ENCODE data around the gene GPR3. TPM values are rescaled to one million over a fixed set of nuclear protein-coding genes. Genes with fewer than 3 reads are reported as not detected.

GPR3 gene
- total and polyA plus RNA-seq, 4 donors: 0.51 to 1.8 (median 0.94) TPM

DNA sequence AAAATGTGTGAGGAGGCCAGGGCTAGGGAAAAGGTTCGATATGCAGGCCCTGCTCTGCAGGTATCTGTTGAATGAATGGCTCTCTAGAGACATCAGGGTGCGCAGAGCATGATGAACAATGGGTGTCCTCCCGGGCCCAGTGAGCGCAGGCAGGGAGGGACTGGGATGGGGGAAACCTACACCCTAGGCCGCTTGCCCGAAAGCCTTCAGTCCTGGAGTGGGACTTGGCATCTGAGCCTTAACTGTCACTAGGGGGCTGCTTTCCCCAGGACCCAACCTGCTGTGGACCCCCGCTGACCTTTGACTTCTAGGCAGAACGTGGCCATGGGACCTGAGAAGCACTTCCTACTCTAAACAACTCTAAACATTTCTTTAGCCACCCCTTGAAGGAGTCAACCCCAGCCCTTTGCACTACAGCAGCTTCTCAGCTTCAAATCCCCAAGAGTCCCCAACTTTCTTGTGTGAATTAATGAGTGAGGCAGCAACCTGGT is 25.2 kb upstream of the GPR3 start:
- Histone ChIP-seq H3K4me3 (no peak overlapping the region), H3K4me1 (ENCODE audit: control insufficient read depth in 5 of 5, insufficient read depth in 5 of 5, low read length in 5 of 5) (peaks cover 0 to 17% (median 10%) of the 10 kb centered on the region in 5 donors), H3K27ac (ENCODE audit: low read depth in 1 of 2, low read length in 1 of 2) (peak overlapping the region; percentile 63 to 92), H3K9me3 (ENCODE audit: control insufficient read depth in 4 of 4, insufficient read depth in 3 of 4, low read length in 3 of 4) (no peaks in the 10 kb centered on the region), H3K27me3 (ENCODE audit: control insufficient read depth in 3 of 3, insufficient read depth in 3 of 3, low read length in 2 of 3) (no peaks in the 10 kb centered on the region), H3K36me3 (ENCODE audit: control insufficient read depth in 4 of 4, insufficient read depth in 4 of 4, low read length in 4 of 4) (peaks cover 0 to 26% (median 2%) of the 10 kb centered on the region in 4 donors), H3K9ac (ENCODE audit: insufficient read depth in 1 of 2, low read length in 2 of 2) (no peak overlapping the region)
- TF ChIP-seq, protein P1, sequence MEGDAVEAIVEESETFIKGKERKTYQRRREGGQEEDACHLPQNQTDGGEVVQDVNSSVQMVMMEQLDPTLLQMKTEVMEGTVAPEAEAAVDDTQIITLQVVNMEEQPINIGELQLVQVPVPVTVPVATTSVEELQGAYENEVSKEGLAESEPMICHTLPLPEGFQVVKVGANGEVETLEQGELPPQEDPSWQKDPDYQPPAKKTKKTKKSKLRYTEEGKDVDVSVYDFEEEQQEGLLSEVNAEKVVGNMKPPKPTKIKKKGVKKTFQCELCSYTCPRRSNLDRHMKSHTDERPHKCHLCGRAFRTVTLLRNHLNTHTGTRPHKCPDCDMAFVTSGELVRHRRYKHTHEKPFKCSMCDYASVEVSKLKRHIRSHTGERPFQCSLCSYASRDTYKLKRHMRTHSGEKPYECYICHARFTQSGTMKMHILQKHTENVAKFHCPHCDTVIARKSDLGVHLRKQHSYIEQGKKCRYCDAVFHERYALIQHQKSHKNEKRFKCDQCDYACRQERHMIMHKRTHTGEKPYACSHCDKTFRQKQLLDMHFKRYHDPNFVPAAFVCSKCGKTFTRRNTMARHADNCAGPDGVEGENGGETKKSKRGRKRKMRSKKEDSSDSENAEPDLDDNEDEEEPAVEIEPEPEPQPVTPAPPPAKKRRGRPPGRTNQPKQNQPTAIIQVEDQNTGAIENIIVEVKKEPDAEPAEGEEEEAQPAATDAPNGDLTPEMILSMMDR (IDR thresholded peaks at IDR 0.05; ENCODE audit: control extremely low read depth, extremely low read depth): no peak
- no peak for DNase-seq
- no peak for ATAC-seq (ENCODE audit: insufficient read depth, low FRiP score)
- 38 to 51% methylated on average over 8 of the region's 8 CpGs for WGBS, 2 donors

GRCh38 chr1:27368869-27369582 is 23.4 kb upstream of the GPR3 start:
- ATAC-seq (ENCODE audit: insufficient read depth, low FRiP score): no peak
- 36 to 49% methylated on average over 13 of the region's 13 CpGs for WGBS, 2 donors

GRCh38 chr1:27372022-27372807 is 20.2 kb upstream of the GPR3 start:
- H3K4me3 ChIP-seq: peak overlapping the region; percentile 47
- no peak for DNase-seq

More at GRCh38 chr1:27368869-27369582, 23.4 kb upstream of the GPR3 start:
- no peaks in the 10 kb centered on the region for H3K27me3 ChIP-seq (ENCODE audit: control insufficient read depth in 3 of 3, insufficient read depth in 3 of 3, low read length in 2 of 3)
- H3K4me1 ChIP-seq (ENCODE audit: control insufficient read depth in 5 of 5, insufficient read depth in 5 of 5, low read length in 5 of 5): peaks cover 0 to 17% (median 10%) of the 10 kb centered on the region in 5 donors
- TF ChIP-seq, protein P1 (IDR thresholded peaks at IDR 0.05; ENCODE audit: control extremely low read depth, extremely low read depth): no peak
- H3K27ac ChIP-seq (ENCODE audit: low read depth in 1 of 2, low read length in 1 of 2): peak overlapping the region in 1 of 2 donors; percentile 18
- H3K4me3 ChIP-seq: peak overlapping the region; percentile 22
- no peaks in the 10 kb centered on the region for H3K9me3 ChIP-seq (ENCODE audit: control insufficient read depth in 4 of 4, insufficient read depth in 3 of 4, low read length in 3 of 4)
- no peak overlapping the region for H3K9ac ChIP-seq (ENCODE audit: insufficient read depth in 1 of 2, low read length in 2 of 2)
- DNase-seq: no peak
- peaks cover 0 to 8% (median 0%) of the 10 kb centered on the region in 4 donors for H3K36me3 ChIP-seq (ENCODE audit: control insufficient read depth in 4 of 4, insufficient read depth in 4 of 4, low read length in 4 of 4)

More at GRCh38 chr1:27372022-27372807, 20.2 kb upstream of the GPR3 start:
- peak overlapping the region in 1 of 2 donors; percentile 68 for H3K27ac ChIP-seq (ENCODE audit: low read depth in 1 of 2, low read length in 1 of 2)
- peaks cover 0 to 5% (median 0%) of the 10 kb centered on the region in 5 donors for H3K4me1 ChIP-seq (ENCODE audit: control insufficient read depth in 5 of 5, insufficient read depth in 5 of 5, low read length in 5 of 5)
- H3K9ac ChIP-seq (ENCODE audit: insufficient read depth in 1 of 2, low read length in 2 of 2): no peak overlapping the region
- 78 to 83% methylated on average over 19 of the region's 19 CpGs for WGBS, 2 donors
- ATAC-seq (ENCODE audit: insufficient read depth, low FRiP score): no peak
- H3K36me3 ChIP-seq (ENCODE audit: control insufficient read depth in 4 of 4, insufficient read depth in 4 of 4, low read length in 4 of 4): no peaks in the 10 kb centered on the region
- no peaks in the 10 kb centered on the region for H3K9me3 ChIP-seq (ENCODE audit: control insufficient read depth in 4 of 4, insufficient read depth in 3 of 4, low read length in 3 of 4)
- TF ChIP-seq, protein P1 (IDR thresholded peaks at IDR 0.05; ENCODE audit: control extremely low read depth, extremely low read depth): no peak
- no peaks in the 10 kb centered on the region for H3K27me3 ChIP-seq (ENCODE audit: control insufficient read depth in 3 of 3, insufficient read depth in 3 of 3, low read length in 2 of 3)
